Measurements from ENCODE around the gene CEP85L.

GRCh38 chr6:118675225-118675624 is 23.8 kb upstream of the CEP85L start:
- TF ChIP-seq CTCF (IDR thresholded peaks at IDR 0.05; ENCODE audit: borderline replicate concordance, extremely low read depth, low read length, poor library complexity, severe bottlenecking): no peak
- TF ChIP-seq EZH2 (IDR thresholded peaks at IDR 0.05; ENCODE audit: borderline replicate concordance, low read depth, low read length, severe bottlenecking): no peak
